Keratinocyte (primary cell): ENCODE data around the gene BTBD16.

Experiments
- EZH2 ChIP-seq: IDR thresholded peaks from one replicate; pipeline ENCODE4 v1.6.1; 2012; ENCODE audit warnings: inconsistent platforms, mild to moderate bottlenecking, low read length, moderate library complexity
- TF ChIP-seq, protein P1 (sequence below), 3 experiments: IDR thresholded peaks in 1 of 3; conservative IDR thresholded peaks in 1 of 3; optimal IDR thresholded peaks in 1 of 3; 2 replicates in 2 of 3; 3 replicates in 1 of 3; pipeline versions ENCODE3 to v1.5.1; 2011; ENCODE audit warnings: low read length in 3 of 3, mild to moderate bottlenecking in 3 of 3, moderate library complexity in 2 of 3, control low read depth in 1 of 3, inconsistent platforms in 1 of 3; ENCODE audit not compliant: insufficient read depth in 2 of 3; ENCODE audit errors: extremely low read depth in 1 of 3

DNA sequence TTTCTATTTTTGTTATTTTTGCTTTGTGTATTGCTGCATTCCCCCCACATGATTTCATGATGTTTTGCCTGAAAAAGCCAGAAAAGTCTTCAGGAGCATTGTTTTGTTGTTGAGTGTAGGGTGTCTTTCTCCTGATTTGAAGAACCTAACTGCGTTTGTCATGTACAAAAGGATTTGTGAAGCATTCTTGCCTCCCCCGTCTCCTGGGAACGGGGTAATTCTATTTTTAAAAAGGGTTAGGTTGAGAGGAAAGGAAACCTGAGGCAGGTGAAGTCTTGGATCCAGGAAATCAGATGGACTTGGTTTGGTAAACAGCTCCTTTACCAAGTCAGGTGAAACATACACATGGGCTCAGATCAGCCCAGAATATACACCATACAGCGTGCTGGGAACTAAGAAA is 26.0 kb upstream of the BTBD16 start:
- TF ChIP-seq, protein P1, sequence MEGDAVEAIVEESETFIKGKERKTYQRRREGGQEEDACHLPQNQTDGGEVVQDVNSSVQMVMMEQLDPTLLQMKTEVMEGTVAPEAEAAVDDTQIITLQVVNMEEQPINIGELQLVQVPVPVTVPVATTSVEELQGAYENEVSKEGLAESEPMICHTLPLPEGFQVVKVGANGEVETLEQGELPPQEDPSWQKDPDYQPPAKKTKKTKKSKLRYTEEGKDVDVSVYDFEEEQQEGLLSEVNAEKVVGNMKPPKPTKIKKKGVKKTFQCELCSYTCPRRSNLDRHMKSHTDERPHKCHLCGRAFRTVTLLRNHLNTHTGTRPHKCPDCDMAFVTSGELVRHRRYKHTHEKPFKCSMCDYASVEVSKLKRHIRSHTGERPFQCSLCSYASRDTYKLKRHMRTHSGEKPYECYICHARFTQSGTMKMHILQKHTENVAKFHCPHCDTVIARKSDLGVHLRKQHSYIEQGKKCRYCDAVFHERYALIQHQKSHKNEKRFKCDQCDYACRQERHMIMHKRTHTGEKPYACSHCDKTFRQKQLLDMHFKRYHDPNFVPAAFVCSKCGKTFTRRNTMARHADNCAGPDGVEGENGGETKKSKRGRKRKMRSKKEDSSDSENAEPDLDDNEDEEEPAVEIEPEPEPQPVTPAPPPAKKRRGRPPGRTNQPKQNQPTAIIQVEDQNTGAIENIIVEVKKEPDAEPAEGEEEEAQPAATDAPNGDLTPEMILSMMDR (optimal IDR thresholded peaks at IDR 0.05 in 1 of 3, IDR thresholded peaks at IDR 0.05 in 1 of 3, conservative IDR thresholded peaks at IDR 0.05 in 1 of 3; ENCODE audit: extremely low read depth in 1 of 3, insufficient read depth in 2 of 3, low read length in 3 of 3) = no peak
- no peak for TF ChIP-seq EZH2
